ENCODE measurements around the gene ASMT. TPM values are rescaled to one million over a fixed set of nuclear protein-coding genes. Genes with fewer than 3 reads are reported as not detected.

ASMT gene
- total RNA-seq, 4 donors from 2014 or later: 1.4 TPM; not detected in 3

- H3K4me3 ChIP-seq: peak overlapping the region in 1 of 2 donors; percentile 99
- no peaks in the 10 kb centered on the region for H3K27me3 ChIP-seq
- ATAC-seq: no peak
- TF ChIP-seq POLR2A (IDR thresholded peaks at IDR 0.05) (no peak), CTCF (IDR thresholded peaks at IDR 0.05) (no peak), EP300 (IDR thresholded peaks at IDR 0.05) (no peak), POLR2AphosphoS5 (IDR thresholded peaks at IDR 0.05) (no peak)
- no peaks in the 10 kb centered on the region for H3K9me3 ChIP-seq
- 96% methylated on average over 5 of the region's 60 CpGs; no CpG with 5 or more reads in 1 of the 2 donors for WGBS, 2 donors (ENCODE audit: low coverage in 1 of 2)
- peak overlapping the region in 1 of 4 donors; percentile 88 for H3K27ac ChIP-seq
- peaks cover 0 to 53% of the 10 kb centered on the region in 2 donors for H3K36me3 ChIP-seq
- peaks cover 0 to 37% (median 16%) of the 10 kb centered on the region in 3 donors for H3K4me1 ChIP-seq
These were observed 21.3 kb upstream of the ASMT start for GRCh38 chrX:1593286-1594271.

GRCh38 chrX:1595711-1596060, 19.2 kb upstream of the ASMT start:
- no peak for TF ChIP-seq EP300 (IDR thresholded peaks at IDR 0.05)
- no peak for TF ChIP-seq POLR2AphosphoS5 (IDR thresholded peaks at IDR 0.05)
- TF ChIP-seq CTCF (IDR thresholded peaks at IDR 0.05): no peak
- no peak for TF ChIP-seq POLR2A (IDR thresholded peaks at IDR 0.05)
- Histone ChIP-seq H3K36me3 (peaks cover 0 to 74% of the 10 kb centered on the region in 2 donors), H3K27ac (no peak overlapping the region), H3K4me3 (no peak overlapping the region), H3K9me3 (no peaks in the 10 kb centered on the region), H3K27me3 (no peaks in the 10 kb centered on the region), H3K4me1 (peaks cover 0 to 37% (median 16%) of the 10 kb centered on the region in 3 donors)
- 90 to 93% methylated on average over 8 to 10 of the region's 17 CpGs for WGBS, 2 donors (ENCODE audit: low coverage in 1 of 2)
- ATAC-seq: no peak

GRCh38 chrX:1596676-1597344, 18.0 kb upstream of the ASMT start:
- Histone ChIP-seq H3K27ac (no peak overlapping the region), H3K27me3 (no peaks in the 10 kb centered on the region), H3K4me1 (peaks cover 0 to 37% (median 16%) of the 10 kb centered on the region in 3 donors), H3K4me3 (no peak overlapping the region), H3K9me3 (no peaks in the 10 kb centered on the region), H3K36me3 (peaks cover 0 to 85% of the 10 kb centered on the region in 2 donors)
- 90% methylated on average over 2 of the region's 30 CpGs; no CpG with 5 or more reads in 1 of the 2 donors for WGBS, 2 donors (ENCODE audit: low coverage in 1 of 2)
- TF ChIP-seq EP300 (IDR thresholded peaks at IDR 0.05) (no peak), POLR2AphosphoS5 (IDR thresholded peaks at IDR 0.05) (no peak), CTCF (IDR thresholded peaks at IDR 0.05) (no peak), POLR2A (IDR thresholded peaks at IDR 0.05) (no peak)
- ATAC-seq: no peak

GRCh38 chrX:1597345-1598020, 17.4 kb upstream of the ASMT start:
- H3K27me3 ChIP-seq: no peaks in the 10 kb centered on the region
- WGBS, 2 donors (ENCODE audit: low coverage in 1 of 2): 89% methylated on average over 8 of the region's 25 CpGs; no CpG with 5 or more reads in 1 of the 2 donors
- peaks cover 0 to 33% (median 13%) of the 10 kb centered on the region in 3 donors for H3K4me1 ChIP-seq
- H3K27ac ChIP-seq: no peak overlapping the region
- no peak overlapping the region for H3K4me3 ChIP-seq
- peaks cover 0 to 92% of the 10 kb centered on the region in 2 donors for H3K36me3 ChIP-seq
- no peak for TF ChIP-seq EP300 (IDR thresholded peaks at IDR 0.05)
- ATAC-seq: no peak
- H3K9me3 ChIP-seq: no peaks in the 10 kb centered on the region
